Muscle of arm (tissue), 12 donors: ENCODE data around the gene CCDC121. TPM values are rescaled to one million over a fixed set of nuclear protein-coding genes. Genes with fewer than 3 reads are reported as not detected.
A peak's percentile ranks its signal among the peaks of the same experiment; 100 is the strongest.
"Not testable (repeated sequence)": the region's sequence is repeated elsewhere in the genome, so short reads cannot be mapped to it uniquely, and the experiment has no call there.

Source experiments
- DNase-seq: peaks from one replicate; pipeline ENCODE4 v3.0.0-alpha.2; 2013
- polyA plus RNA-seq, 12 donors: library from polyadenylated mRNA; unstranded; fragments of 120-200 nt; gene quantifications; one replicate each; pipeline ENCODE4 v1.2.1, GENCODE V29; 2013; ENCODE audit not compliant: insufficient read length in 12 of 12

CCDC121 gene
- polyA plus RNA-seq, 12 donors: 5.2 to 8.7 (median 7.3) TPM; not detected in 1

DNA sequence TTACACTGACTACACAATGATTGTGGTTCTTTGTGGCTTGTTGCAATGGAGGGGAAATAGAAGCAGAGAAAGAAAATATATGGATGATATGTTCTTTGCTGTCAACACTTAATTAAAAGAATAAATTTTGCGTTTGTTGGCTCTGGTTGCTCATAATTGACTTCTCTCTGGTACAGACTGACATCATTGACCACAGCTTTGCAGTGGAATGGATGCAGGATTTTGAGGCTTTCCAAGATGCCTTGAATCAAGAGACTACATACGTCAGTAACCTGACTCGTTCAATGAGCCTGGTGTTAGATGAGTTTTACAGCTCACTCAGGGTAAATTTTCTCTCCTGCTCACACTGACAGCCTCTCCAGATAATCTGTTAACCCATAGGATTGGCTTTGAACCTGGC, 9.9 kb upstream of the CCDC121 start:
- DNase-seq: no peak

DNA sequence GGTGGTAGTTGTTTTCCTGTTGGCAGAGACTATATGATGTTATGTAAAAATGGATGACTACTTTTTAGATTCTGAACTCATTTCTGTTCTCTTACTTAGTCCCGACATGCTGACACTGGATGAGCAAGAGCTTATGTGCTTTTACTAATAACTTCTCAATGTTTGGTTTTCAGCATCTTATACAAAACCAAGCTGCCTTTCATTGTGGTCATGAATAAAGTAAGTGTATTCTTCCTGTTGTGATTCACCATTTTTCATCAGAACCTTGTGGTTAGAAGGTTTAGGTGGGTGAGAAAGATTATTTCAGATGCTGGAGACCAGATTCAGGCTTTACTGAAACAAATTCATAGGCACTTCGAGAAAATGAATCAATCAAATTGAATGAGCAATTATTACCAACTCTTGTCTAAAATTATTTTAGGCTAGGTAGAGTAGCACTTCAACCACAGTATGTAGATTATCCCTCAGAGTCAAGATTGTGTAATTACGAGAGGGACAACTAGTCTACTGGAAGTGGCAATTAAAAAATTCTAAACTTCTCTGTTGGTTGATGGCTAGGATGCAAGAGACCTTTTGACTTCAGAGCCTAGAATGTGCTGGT, 9.3 kb upstream of the CCDC121 start:
- DNase-seq: no peak

- no peak for DNase-seq
These were observed 8.0 kb upstream of the CCDC121 start for GRCh38 chr2:27636766-27637165.

- DNase-seq: no peak
These were observed 5.5 kb upstream of the CCDC121 start for GRCh38 chr2:27634291-27634690.

DNA sequence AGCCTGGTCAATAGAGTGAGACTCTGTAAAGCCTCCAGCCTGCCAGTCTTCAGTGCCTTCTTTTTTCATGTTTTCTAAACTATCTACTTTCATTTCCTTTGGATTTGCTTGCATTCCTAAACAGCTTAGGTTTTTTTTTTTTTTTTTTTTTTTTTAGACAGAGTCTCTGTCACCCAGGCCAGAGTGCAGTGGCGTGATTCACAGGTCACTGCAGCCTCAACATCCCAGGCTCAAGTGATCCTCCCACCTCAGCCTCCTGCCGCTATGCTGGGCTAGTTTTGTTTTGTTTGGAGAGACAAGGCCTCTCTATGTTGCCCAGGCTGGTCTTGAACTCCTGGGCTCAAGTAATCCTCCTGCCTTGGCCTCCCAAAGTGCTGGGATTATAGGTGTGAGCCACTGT, 1.4 kb upstream of the CCDC121 start:
- not testable (repeated sequence) for DNase-seq

- DNase-seq: peak; percentile 5
These were observed 647 bp downstream of the CCDC121 start for GRCh38 chr2:27627963-27628766.

GRCh38 chr2:27626921-27627320, 1.9 kb downstream of the CCDC121 start:
- not testable (repeated sequence) for DNase-seq

- not testable (repeated sequence) for DNase-seq
These were observed 2.5 kb downstream of the CCDC121 start for GRCh38 chr2:27626323-27626722.

DNA sequence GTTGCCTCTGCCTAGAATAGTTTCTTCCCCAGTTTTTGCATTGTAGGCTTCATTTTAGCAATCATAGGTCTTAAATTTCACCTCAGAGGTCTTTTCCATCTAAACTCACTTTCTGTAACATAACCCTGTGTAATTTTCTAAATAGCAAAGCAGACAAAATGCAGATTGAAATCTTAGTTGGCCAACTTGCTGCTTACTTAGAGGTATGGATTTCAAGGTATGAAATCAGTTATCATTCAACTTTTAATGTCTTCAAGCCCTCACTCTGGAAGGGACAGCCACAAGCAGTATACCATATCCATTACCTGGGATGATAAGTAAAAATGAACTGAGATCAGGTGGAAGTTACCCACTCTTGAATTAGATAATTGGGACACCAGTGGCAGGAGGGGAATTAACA, 3.9 kb downstream of the CCDC121 start:
- no peak for DNase-seq

DNA sequence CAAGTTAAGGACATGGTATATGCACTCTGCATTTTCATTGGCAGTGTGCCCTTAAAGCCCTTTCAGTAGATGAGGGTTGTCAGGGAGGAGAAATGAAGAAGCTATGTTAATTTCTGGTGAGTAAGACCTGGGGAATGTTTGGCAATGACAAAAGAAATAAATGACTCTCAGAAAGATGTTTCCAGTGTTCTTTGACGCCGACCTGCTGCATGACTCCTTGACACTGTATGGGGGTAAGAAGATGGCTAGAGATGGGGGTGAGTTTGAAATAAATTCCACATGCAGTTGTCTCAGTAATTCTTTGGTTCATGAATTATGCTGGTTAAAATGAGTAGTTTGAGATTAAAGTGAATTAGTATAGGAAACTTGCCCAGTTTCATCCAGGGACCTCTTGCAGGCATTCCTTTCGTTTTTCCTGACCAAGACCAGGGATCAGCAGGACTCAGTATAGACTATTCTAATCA, 5.9 kb downstream of the CCDC121 start:
- DNase-seq: no peak

DNA sequence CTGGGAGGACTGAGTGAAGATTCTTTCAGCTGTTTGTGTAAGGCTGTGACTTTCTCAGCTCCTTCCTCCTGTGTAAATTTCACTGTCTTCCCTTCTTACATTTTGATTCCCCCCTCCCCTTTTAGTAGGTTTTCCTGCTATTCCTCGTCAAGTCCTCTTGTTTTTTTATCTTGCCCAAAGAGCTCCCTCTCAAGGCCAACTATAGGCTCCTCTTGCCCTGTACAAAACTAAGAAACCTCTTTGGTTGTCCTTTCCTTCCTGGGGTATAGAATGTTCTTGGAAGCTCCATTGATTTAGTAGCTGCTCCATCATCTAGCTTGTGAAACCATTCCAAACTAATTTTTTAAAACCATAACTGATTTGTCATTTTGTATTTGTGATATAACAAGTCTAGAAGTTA, 7.3 kb downstream of the CCDC121 start:
- no peak for DNase-seq

DNA sequence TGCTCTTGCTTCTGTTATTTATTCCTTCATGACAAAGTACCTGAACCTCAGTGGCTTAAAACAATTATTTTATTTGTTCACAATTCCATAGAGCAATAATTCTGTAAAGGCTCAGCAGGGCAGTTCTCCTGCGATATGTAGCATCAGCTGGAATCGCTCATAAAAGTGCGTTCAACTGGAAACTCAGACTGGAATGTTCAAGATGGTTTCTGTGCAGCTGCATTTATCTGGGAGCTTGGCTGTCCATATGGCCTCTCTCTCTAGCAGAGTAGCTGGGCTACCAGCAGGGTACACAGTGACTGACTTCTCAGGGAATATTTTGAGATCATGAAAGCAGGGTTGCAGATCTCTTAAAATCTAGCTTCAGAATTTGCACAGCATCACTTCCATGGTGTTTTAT, 13.5 kb downstream of the CCDC121 start:
- DNase-seq: no peak

DNA sequence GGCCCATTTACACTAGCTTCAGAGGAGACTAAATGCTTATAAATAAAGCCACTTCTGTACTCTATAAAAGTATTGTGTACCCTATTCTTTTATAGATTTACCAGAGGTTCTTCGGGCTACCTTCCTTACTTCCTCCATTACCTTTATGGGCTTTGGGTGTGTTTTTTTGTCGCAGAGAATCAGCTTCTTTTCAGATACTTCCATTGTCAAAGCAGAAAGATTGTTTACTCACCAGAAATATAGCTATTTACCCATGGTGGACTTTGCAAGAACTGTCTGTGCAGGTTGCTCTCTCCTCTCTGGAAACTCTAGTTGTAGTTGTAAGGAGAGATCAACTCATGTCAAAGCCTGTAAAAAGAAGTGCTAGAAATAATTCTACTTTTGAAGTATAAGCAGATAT, 14.8 kb downstream of the CCDC121 start:
- no peak for DNase-seq

DNA sequence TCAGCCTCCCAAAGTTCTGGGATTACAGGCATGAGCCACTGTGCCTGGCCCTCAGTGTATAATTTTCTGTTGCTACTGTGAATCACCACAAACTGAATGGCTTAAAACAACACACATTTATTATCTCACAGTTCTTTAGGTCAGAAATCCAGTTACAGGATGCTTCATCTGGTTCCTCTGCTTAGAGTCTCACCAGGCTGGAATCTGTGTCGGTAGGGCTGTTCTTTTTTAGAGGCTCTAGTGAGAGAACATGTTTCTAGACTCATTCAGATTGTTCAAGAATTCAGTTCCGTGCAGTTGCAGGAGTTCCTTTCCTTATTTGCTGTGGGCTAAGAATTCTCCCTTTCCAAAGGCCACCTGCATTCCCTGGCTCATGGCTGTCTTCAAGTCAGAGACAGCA, 22.2 kb downstream of the CCDC121 start:
- DNase-seq: no peak

DNA sequence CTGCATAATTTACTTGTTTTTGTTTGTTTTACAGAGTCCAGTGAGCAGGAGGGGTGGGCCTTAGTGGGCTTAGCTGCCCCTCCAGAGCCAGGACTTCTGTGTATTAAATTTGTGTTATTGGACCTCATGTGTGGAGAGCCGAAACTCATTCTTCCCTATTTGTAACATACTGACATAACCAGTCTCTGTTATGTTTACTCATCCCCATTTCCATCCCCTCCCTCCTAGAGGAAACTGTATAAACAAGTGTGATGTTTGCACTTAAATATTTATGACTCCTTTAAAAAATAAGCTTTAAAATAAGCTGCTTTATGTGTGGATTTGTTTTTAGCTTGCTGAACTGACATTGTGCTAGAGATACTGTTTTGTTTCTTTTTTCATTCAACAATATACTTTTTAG, 32.2 kb downstream of the CCDC121 start:
- DNase-seq: no peak

DNA sequence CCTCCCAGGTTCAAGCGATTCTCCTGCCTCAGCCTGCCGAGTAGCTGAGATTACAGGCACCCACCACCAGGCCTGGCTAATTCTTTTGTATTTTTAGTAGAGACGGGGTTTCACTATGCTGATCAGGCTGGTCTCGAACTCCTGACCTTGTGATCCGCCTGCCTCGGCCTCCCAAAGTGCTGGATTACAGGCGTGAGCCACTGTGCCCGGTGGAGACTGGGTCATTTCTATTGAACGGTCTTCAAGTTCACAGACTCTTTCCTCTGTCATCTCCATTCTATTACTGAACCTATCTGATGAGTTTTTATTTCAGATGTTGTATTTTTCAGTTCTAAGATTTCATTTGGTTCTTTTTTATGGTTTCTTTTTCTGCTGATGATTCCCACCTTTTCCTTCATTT, 33.4 kb downstream of the CCDC121 start:
- not testable (repeated sequence) for DNase-seq

- not testable (repeated sequence) for DNase-seq
These were observed 34.6 kb downstream of the CCDC121 start for GRCh38 chr2:27594020-27594703.

DNA sequence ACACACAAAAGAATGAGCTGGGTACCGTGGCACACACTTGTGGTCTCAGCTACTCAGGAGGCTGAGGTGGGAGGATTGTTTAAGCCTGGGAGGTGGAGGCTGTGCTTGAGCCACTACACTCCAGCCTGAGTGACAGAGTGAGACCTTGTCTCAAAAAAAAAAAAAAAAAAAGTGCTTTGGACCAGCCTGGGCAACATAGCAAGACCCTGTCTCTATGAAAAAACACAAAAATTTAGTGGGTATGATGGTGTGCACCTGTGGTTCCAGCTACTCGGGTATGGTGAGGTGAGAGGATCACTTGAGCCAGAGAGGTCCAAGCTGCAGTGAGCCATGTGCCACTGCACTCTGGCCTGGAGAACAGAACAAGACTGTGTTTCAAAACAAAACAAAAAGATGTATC, 35.6 kb downstream of the CCDC121 start:
- no peak for DNase-seq

GRCh38 chr2:27591745-27592144, 37.1 kb downstream of the CCDC121 start:
- DNase-seq: no peak

DNA sequence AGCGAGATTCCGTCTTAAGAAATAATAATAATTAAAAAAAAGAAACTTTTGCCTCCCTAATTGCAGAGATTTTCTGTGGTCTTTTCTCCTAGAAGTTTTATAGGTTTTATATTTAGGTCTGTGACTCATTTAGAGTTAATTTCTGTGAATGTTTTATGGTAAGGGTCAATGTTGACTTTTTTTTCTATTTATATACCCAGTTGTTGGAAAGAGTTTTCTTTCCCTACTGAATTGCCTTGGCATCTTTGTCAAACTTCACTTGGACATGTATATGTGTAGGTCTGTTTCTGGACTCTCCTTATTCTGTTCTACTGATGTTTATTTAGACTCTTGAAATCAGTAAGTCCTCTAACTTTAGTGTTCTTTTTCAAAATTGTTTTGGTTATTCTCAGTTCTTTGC, 40.5 kb downstream of the CCDC121 start:
- DNase-seq: no peak

DNA sequence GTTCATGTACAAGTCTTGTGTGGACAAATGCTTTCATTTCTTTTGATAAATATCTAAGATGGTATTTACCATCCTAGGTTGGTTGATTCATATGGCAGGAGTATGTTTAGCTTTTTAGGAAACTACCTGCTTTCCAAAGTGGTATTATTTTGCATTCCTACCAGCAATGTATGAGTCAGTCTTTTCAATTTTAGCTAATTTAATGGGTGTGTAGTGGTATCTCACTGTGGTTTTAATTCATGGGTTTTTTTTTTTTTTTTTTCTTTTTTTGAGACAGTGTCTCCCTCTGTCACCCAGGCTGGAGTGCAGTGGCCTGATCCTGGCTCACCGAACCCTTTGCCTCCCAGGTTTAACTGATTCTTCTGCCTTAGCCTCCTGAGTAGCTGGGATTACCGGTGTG, 41.8 kb downstream of the CCDC121 start:
- DNase-seq: no peak

GRCh38 chr2:27584597-27584996, 44.2 kb downstream of the CCDC121 start:
- no peak for DNase-seq

- no peak for DNase-seq
These were observed 45.4 kb downstream of the CCDC121 start for GRCh38 chr2:27583390-27583915.
